A549 (cell line): ENCODE results near the gene ADK. TPM values are rescaled to one million over a fixed set of nuclear protein-coding genes. Genes with fewer than 3 reads are reported as not detected.

Experiments
- ATAC-seq, 2 experiments: fragments of 200-7000 bp in 1 of 2; fragments of >200 bp in 1 of 2; cut with Nextera tagmentation in 1 of 2; cut with Tn5 transposase in 1 of 2; 3 replicates each; pipeline versions ENCODE4 v1.8.0 to v1.9.1; 2018 to 2020; ENCODE audit warnings: mild to moderate bottlenecking in 1 of 2, moderate library complexity in 1 of 2
- CTCF ChIA-PET: fragments of 300-600 bp; sonication (Branson Sonifier 250); formaldehyde crosslinking; extraction: SDS; loops from one replicate; lab custom pipeline; 2021; ENCODE audit warnings: antibody characterized with exemption, inconsistent platforms; lab: Yijun Ruan, JAX
- POLR2A ChIA-PET: fragments of 350-600 bp; formaldehyde crosslinking; extraction: SDS; loops from one replicate; lab custom pipeline; 2021; ENCODE audit warnings: antibody characterized with exemption, inconsistent platforms; lab: Yijun Ruan, JAX
- DNase-seq, 2 experiments: peaks; one replicate each; pipeline versions ENCODE4 v3.0.0 to v3.0.0-alpha.2; 2011 to 2016; ENCODE audit warnings: low read depth in 1 of 2, low spot score in 1 of 2
- FAIRE-seq: peaks from 2 replicates; lab custom pipeline; 2011; peaks lifted over from hg19 to GRCh38; lab: Jason Lieb, UNC
- H3K27ac ChIP-seq, 2 experiments: fragments of >200 bp; sonication (Bioruptor Twin); formaldehyde crosslinking; 3 replicates each; pipeline ENCODE4 v1.5.1; 2016 to 2017
- H3K4me1 ChIP-seq: fragments of >200 bp; sonication (Bioruptor Twin); formaldehyde crosslinking; 3 replicates; pipeline ENCODE4 v1.6.1; 2016
- H3K4me2 ChIP-seq: fragments of >200 bp; sonication (Bioruptor Twin); formaldehyde crosslinking; 3 replicates; pipeline ENCODE4 v1.6.1; 2016
- H3K4me3 ChIP-seq: fragments of >200 bp; sonication (Bioruptor Twin); formaldehyde crosslinking; 3 replicates; pipeline ENCODE4 v1.5.1; 2016
- H3K9me3 ChIP-seq: fragments of >200 bp; sonication (Bioruptor Twin); formaldehyde crosslinking; 3 replicates; pipeline ENCODE4 v1.6.1; 2016
- BCL3 ChIP-seq: fragments of >200 bp; sonication (Bioruptor Twin); formaldehyde crosslinking; IDR thresholded peaks from 3 replicates; pipeline ENCODE4 v1.6.1; 2016
- CBX2 ChIP-seq: fragments of 200-600 bp; sonication (generic); IDR thresholded peaks from 2 replicates; pipeline ENCODE4 v1.6.1; 2016; ENCODE audit warnings: low read depth, mild to moderate bottlenecking, borderline replicate concordance
- CTCF ChIP-seq: fragments of >200 bp; sonication (Bioruptor Twin); formaldehyde crosslinking; IDR thresholded peaks from 3 replicates; pipeline ENCODE4 v1.5.1; 2016
- E2F6 ChIP-seq: IDR thresholded peaks from 2 replicates; pipeline ENCODE4 v1.6.1; 2012; ENCODE audit warnings: low read depth, borderline replicate concordance
- EHMT2 ChIP-seq: fragments of 200-600 bp; sonication (generic); IDR thresholded peaks from 2 replicates; pipeline ENCODE4 v1.6.1; 2016; ENCODE audit warnings: antibody characterized with exemption, low read depth, mild to moderate bottlenecking, moderate library complexity
- ELK1 ChIP-seq: fragments of 150-350 bp; IDR thresholded peaks from 2 replicates; pipeline ENCODE4 v1.6.1; 2014; ENCODE audit warnings: low read depth, mild to moderate bottlenecking, low read length
- FOSB ChIP-seq: fragments of 250-450 bp; sonication (Bioruptor Pico); IDR thresholded peaks from 2 replicates; pipeline ENCODE4 v1.5.0; 2020; ENCODE audit warnings: mild to moderate bottlenecking, moderate library complexity
- MAFK ChIP-seq: fragments of 450-650 bp; IDR thresholded peaks from 2 replicates; pipeline ENCODE4 v1.6.1; 2014; ENCODE audit not compliant: partially characterized antibody
- PBX3 ChIP-seq: IDR thresholded peaks from 2 replicates; pipeline ENCODE4 v1.6.1; 2012
- POLR2AphosphoS2 ChIP-seq: conservative IDR thresholded peaks from 2 replicates; pipeline ENCODE4 v1.6.1; 2012; ENCODE audit warnings: low read length, improper control_type of control experiment, inconsistent platforms
- REST ChIP-seq: fragments of 200-600 bp; sonication (generic); IDR thresholded peaks from 2 replicates; pipeline ENCODE4 v1.6.1; 2016; ENCODE audit warnings: antibody characterized with exemption, mild to moderate bottlenecking, moderate library complexity
- WGBS: methylation state at CpG from one replicate; pipeline ENCODE4 v1.1.6; 2017; ENCODE audit errors: missing lambda C conversion rate; 5-methylcytosine and 5-hydroxymethylcytosine counted together
- polyA plus RNA-seq, 4 experiments: library from polyadenylated mRNA; depleted of rRNA in 3 of 4; stranded (reverse); fragments of >200 nt; fragmentation: RNase III in 1 of 4; extraction: RNeasy Plus Mini Kit Qiagen cat#74134 plus additional on column Dnase treatment in 1 of 4; gene quantifications; 2 replicates in 3 of 4; 3 replicates in 1 of 4; pipeline ENCODE4 v1.2.3, GENCODE V29; 2011 to 2017

Gene ADK
- polyA plus RNA-seq, 2 of the 4 experiments (the other 2 are of a cell fraction): 35.8 to 40.7 TPM

GRCh38 chr10:74282151-74282847 is 131.3 kb downstream of the ADK start:
- 93% methylated on average over 4 of the region's 4 CpGs for WGBS
- ATAC-seq (no peak), DNase-seq (no peak), FAIRE-seq (no peak)
- TF ChIP-seq POLR2AphosphoS2 (no peak), BCL3 (no peak), CTCF (no peak)
- POLR2A ChIA-PET: no interaction called here
- Histone ChIP-seq H3K4me3 (no peak overlapping the region), H3K4me1 (peaks cover 3% of the 10 kb centered on the region; the same call in 1 of the 3 replicates), H3K27ac (no peak overlapping the region), H3K9me3 (peaks cover 15% of the 10 kb centered on the region; the same call in 2 of the 3 replicates), H3K4me2 (no peak overlapping the region)
- CTCF ChIA-PET: no interaction called here

GRCh38 chr10:74282848-74283210 is 131.8 kb downstream of the ADK start:
- Histone ChIP-seq H3K4me2 (no peak overlapping the region), H3K27ac (no peak overlapping the region), H3K4me3 (no peak overlapping the region), H3K4me1 (peaks cover 3% of the 10 kb centered on the region; the same call in 1 of the 3 replicates), H3K9me3 (peaks cover 15% of the 10 kb centered on the region; the same call in 2 of the 3 replicates)
- TF ChIP-seq CBX2 (no peak), POLR2AphosphoS2 (no peak), REST (no peak), FOSB (CRISPR knock-in tag) (no peak), MAFK (no peak), ELK1 (no peak), EHMT2 (no peak), E2F6 (no peak), PBX3 (no peak)
- FAIRE-seq: no peak
- POLR2A ChIA-PET: no interaction called here
- peak; percentile 4 to 12 for DNase-seq
- 68% methylated on average over 2 of the region's 2 CpGs for WGBS
- ATAC-seq: no peak
- CTCF ChIA-PET: no interaction called here
